Fibroblast of lung (primary cell): ENCODE measurements around the gene PHF2. TPM values are rescaled to one million over a fixed set of nuclear protein-coding genes. Genes with fewer than 3 reads are reported as not detected.

ENCODE experiments used
- DNase-seq, 2 donors: peaks; one replicate each; pipeline versions ENCODE4 v3.0.0 to v3.0.0-alpha.2; 2010; ENCODE audit warnings: low read depth in 2 of 2
- H2AFZ ChIP-seq: 2 replicates; pipeline ENCODE4 v1.5.1; 2012; ENCODE audit warnings: low read length, control low read depth, inconsistent platforms
- H3K27ac ChIP-seq: 2 replicates; pipeline ENCODE4 v1.5.1; 2011; ENCODE audit warnings: low read length, control low read depth; ENCODE audit not compliant: insufficient read depth
- H3K27me3 ChIP-seq: 2 replicates; pipeline ENCODE4 v1.5.1; 2011; ENCODE audit warnings: mild to moderate bottlenecking, low read length; ENCODE audit not compliant: control insufficient read depth, insufficient read depth
- H3K36me3 ChIP-seq: 2 replicates; pipeline ENCODE4 v1.5.1; 2011; ENCODE audit warnings: low read length; ENCODE audit not compliant: control insufficient read depth, insufficient read depth
- H3K4me1 ChIP-seq: 2 replicates; pipeline ENCODE4 v1.5.1; 2011; ENCODE audit warnings: low read length; ENCODE audit not compliant: control insufficient read depth, insufficient read depth; ENCODE audit errors: extremely low read depth
- H3K4me2 ChIP-seq: 2 replicates; pipeline ENCODE4 v1.5.1; 2011; ENCODE audit warnings: low read length, control low read depth; ENCODE audit not compliant: insufficient read depth; ENCODE audit errors: extremely low read depth
- H3K4me3 ChIP-seq, 4 experiments: fragments of 200-600 bp in 1 of 4; sonication (generic) in 1 of 4; replicated peaks in 1 of 4; 2 replicates each; pipeline ENCODE4 v1.5.1; 2011 to 2016; ENCODE audit warnings: low read length in 4 of 4, low read depth in 3 of 4, mild to moderate bottlenecking in 3 of 4, control low read depth in 2 of 4, inconsistent platforms in 1 of 4, mixed read lengths in 1 of 4; ENCODE audit not compliant: insufficient read depth in 1 of 4; ENCODE audit errors: control extremely low read depth in 1 of 4
- H3K79me2 ChIP-seq: 2 replicates; pipeline ENCODE4 v1.5.1; 2012; ENCODE audit warnings: mild to moderate bottlenecking, low read length, inconsistent platforms; ENCODE audit not compliant: control insufficient read depth, insufficient read depth
- H3K9ac ChIP-seq: 2 replicates; pipeline ENCODE4 v1.5.1; 2011; ENCODE audit warnings: mild to moderate bottlenecking, low read length, control low read depth; ENCODE audit not compliant: insufficient read depth
- H3K9me3 ChIP-seq: 2 replicates; pipeline ENCODE4 v1.5.1; 2012; ENCODE audit warnings: low read depth, low read length; ENCODE audit not compliant: control insufficient read depth, insufficient read depth
- H4K20me1 ChIP-seq: 2 replicates; pipeline ENCODE4 v1.5.1; 2011; ENCODE audit warnings: low read length; ENCODE audit not compliant: control insufficient read depth, insufficient read depth; ENCODE audit errors: extremely low read depth
- EZH2 ChIP-seq: IDR thresholded peaks from 2 replicates; pipeline ENCODE4 v1.5.1; 2012; ENCODE audit warnings: low read length, control low read depth, mild to moderate bottlenecking; ENCODE audit errors: missing control alignments
- polyA plus RNA-seq, 2 donors: library from polyadenylated mRNA; depleted of rRNA in 1 of 2; stranded (reverse) in 1 of 2; unstranded in 1 of 2; fragments of >200 nt; gene quantifications; 2 replicates each; pipeline ENCODE4 v1.2.1, GENCODE V29; 2011 to 2012; ENCODE audit warnings: missing spikeins in 1 of 2
- total RNA-seq: library from RNA; depleted of rRNA; stranded (reverse); fragments of >200 nt; gene quantifications from 2 replicates; pipeline ENCODE4 v1.2.1, GENCODE V29; 2014
- TF ChIP-seq, protein P1 (sequence below), 2 donors: IDR thresholded peaks in 1 of 2; conservative IDR thresholded peaks in 1 of 2; 1 replicate in 1 of 2; 2 replicates in 1 of 2; pipeline ENCODE4 v1.5.1; 2011 to 2012; ENCODE audit warnings: low read length in 2 of 2, control low read depth in 1 of 2, inconsistent platforms in 1 of 2, low read depth in 1 of 2, mild to moderate bottlenecking in 1 of 2

Gene PHF2
- total and polyA plus RNA-seq, 2 donors (not counting 1 experiment from before 2014, with no cell fraction given): 9.2 to 13.4 TPM

DNA sequence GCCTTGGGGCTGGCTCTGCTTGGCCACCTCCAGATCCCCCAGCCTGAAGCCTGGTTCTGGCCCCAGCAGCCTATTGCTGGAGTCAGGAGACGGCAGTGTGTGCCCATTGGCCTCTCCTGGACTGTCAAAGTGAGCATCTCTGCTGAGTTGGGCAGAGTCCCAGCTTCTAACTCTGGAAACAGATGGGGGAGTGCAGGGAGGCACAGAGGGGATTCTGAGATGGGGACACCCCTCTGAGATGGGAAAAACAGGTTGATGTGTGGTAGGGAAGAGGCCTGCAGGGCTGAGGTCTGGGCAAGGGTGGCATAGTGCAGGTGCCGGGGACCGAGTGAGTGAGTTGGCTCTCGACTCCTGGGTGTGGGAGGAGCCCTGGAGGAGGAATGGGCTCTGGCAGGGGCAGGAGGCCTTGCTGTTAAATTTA is 27.5 kb downstream of the PHF2 start:
- Histone ChIP-seq H3K4me2 (no peak overlapping the region), H3K79me2 (peaks cover 17% of the 10 kb centered on the region), H3K27ac (no peak overlapping the region), H3K36me3 (no peaks in the 10 kb centered on the region), H4K20me1 (no peaks in the 10 kb centered on the region), H3K4me3 (no peak overlapping the region), H3K27me3 (no peaks in the 10 kb centered on the region), H3K9ac (no peak overlapping the region), H3K9me3 (no peaks in the 10 kb centered on the region), H3K4me1 (no peaks in the 10 kb centered on the region), H2AFZ (no peak overlapping the region)
- TF ChIP-seq, protein P1, sequence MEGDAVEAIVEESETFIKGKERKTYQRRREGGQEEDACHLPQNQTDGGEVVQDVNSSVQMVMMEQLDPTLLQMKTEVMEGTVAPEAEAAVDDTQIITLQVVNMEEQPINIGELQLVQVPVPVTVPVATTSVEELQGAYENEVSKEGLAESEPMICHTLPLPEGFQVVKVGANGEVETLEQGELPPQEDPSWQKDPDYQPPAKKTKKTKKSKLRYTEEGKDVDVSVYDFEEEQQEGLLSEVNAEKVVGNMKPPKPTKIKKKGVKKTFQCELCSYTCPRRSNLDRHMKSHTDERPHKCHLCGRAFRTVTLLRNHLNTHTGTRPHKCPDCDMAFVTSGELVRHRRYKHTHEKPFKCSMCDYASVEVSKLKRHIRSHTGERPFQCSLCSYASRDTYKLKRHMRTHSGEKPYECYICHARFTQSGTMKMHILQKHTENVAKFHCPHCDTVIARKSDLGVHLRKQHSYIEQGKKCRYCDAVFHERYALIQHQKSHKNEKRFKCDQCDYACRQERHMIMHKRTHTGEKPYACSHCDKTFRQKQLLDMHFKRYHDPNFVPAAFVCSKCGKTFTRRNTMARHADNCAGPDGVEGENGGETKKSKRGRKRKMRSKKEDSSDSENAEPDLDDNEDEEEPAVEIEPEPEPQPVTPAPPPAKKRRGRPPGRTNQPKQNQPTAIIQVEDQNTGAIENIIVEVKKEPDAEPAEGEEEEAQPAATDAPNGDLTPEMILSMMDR (conservative IDR thresholded peaks at IDR 0.05 in 1 of 2, IDR thresholded peaks at IDR 0.05 in 1 of 2; ENCODE audit: low read depth in 1 of 2, low read length in 2 of 2): no peak
- TF ChIP-seq EZH2: no peak
- DNase-seq: no peak

DNA sequence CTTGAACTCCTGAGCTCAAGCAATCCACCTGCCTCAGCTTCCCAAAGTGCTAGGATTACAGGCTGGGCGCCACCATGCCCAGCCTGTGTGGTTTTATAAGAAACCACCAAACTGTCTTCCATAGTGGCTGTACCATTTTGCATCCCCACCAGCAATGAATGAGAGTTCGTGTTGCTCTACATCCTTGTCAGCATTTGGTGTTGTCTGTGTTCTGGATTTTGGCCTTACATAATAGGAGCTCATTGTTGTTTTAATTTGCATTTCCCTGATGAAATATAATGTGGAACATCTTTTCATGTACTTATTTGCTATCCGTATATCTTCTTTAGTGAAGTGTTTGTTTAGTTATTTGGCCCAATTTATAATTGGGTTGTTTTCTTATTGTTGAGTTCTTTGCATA is 29.8 kb downstream of the PHF2 start:
- Histone ChIP-seq H3K4me3 (no peak overlapping the region), H3K9me3 (no peaks in the 10 kb centered on the region), H3K4me2 (no peak overlapping the region), H3K27ac (no peak overlapping the region), H3K9ac (no peak overlapping the region), H3K27me3 (no peaks in the 10 kb centered on the region), H3K36me3 (no peaks in the 10 kb centered on the region), H3K79me2 (peaks cover 15% of the 10 kb centered on the region), H3K4me1 (no peaks in the 10 kb centered on the region), H4K20me1 (no peaks in the 10 kb centered on the region), H2AFZ (no peak overlapping the region)
- TF ChIP-seq, protein P1 (conservative IDR thresholded peaks at IDR 0.05 in 1 of 2, IDR thresholded peaks at IDR 0.05 in 1 of 2; ENCODE audit: low read depth in 1 of 2, low read length in 2 of 2): no peak
- TF ChIP-seq EZH2: no peak
- DNase-seq: no peak

DNA sequence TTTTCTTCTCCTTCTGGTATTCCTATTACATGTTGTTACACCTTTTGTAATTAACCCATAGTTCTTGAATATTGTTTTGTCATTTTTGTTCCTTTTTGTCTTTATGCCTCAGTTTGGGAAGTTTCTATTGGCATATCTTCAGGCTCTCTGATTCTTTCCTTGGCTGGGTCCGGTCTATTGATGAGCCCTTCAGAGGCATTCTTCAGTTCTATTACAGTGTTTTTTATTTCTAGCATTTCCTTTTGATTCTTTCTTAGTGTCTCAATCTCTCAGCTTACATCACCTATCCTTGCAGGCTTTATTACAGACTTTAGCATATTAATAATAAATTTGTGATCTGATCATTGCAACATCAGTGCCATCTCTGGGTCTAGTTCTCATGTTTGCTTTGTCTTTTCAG is 33.8 kb downstream of the PHF2 start:
- H3K27ac ChIP-seq: no peak overlapping the region
- H2AFZ ChIP-seq: no peak overlapping the region
- H3K4me2 ChIP-seq: no peak overlapping the region
- no peaks in the 10 kb centered on the region for H3K9me3 ChIP-seq
- TF ChIP-seq EZH2: no peak
- H3K4me1 ChIP-seq: no peaks in the 10 kb centered on the region
- no peaks in the 10 kb centered on the region for H4K20me1 ChIP-seq
- no peak overlapping the region for H3K9ac ChIP-seq
- H3K36me3 ChIP-seq: no peaks in the 10 kb centered on the region
- peaks cover 18% of the 10 kb centered on the region for H3K79me2 ChIP-seq
- H3K27me3 ChIP-seq: no peaks in the 10 kb centered on the region
- no peak for DNase-seq
- H3K4me3 ChIP-seq: no peak overlapping the region
